Stimulated activated CD8-positive, alpha-beta memory T cell treated with anti-CD3 and anti-CD28 coated beads, Interleukin-4, amount 100 ng/mL, for 1 hour (primary cell): Measurements from ENCODE around the gene ENO3.
A peak's percentile ranks its signal among the peaks of the same experiment; 100 is the strongest.
"Not testable (repeated sequence)": the region's sequence is repeated elsewhere in the genome, so short reads cannot be mapped to it uniquely, and the experiment has no call there.

ENCODE experiments used
- DNase-seq, 2 donors: peaks; one replicate each; pipeline ENCODE4 v3.0.0-alpha.2; 2020; ENCODE audit warnings: low read depth in 2 of 2, low spot score in 1 of 2

ENO3 gene

GRCh38 chr17:4950746-4951204 lies at the start of gene ENO3:
ENO3 (plus strand) TSS chr17:4951119; CDS start chr17:4951830, 711 bp downstream.
- no peak for DNase-seq

GRCh38 chr17:4901648-4902344 lies 49.1 kb upstream of the ENO3 start:
- DNase-seq: no peak

- no peak for DNase-seq
Observed at GRCh38 chr17:4902540-4902939, 48.4 kb upstream of the ENO3 start.

- peak in 1 of 2 donors; percentile 57 for DNase-seq
Observed at GRCh38 chr17:4903051-4903818, 47.7 kb upstream of the ENO3 start, which contains the start of gene CHRNE. CHRNE (minus strand) TSS chr17:4903098; CDS start chr17:4903063, 35 bp downstream.

- not testable (repeated sequence) for DNase-seq
Observed at GRCh38 chr17:4906642-4907041, 44.3 kb upstream of the ENO3 start.

GRCh38 chr17:4908301-4908700 lies 42.6 kb upstream of the ENO3 start:
- no peak for DNase-seq

GRCh38 chr17:4908711-4909496 lies 42.0 kb upstream of the ENO3 start:
- peak in 1 of 2 donors; percentile 46 for DNase-seq

- DNase-seq: no peak
Observed at GRCh38 chr17:4913994-4914393, 36.9 kb upstream of the ENO3 start.

- DNase-seq: not testable (repeated sequence)
Observed at GRCh38 chr17:4914551-4914950, 36.4 kb upstream of the ENO3 start.

GRCh38 chr17:4919511-4920047 lies 31.3 kb upstream of the ENO3 start:
- no peak for DNase-seq

GRCh38 chr17:4920351-4921048 lies 30.4 kb upstream of the ENO3 start:
- DNase-seq: no peak

- no peak for DNase-seq
Observed at GRCh38 chr17:4921320-4921719, 29.6 kb upstream of the ENO3 start.

GRCh38 chr17:4926577-4927335 lies 24.2 kb upstream of the ENO3 start:
- DNase-seq: not testable (repeated sequence)

- no peak for DNase-seq
Observed at GRCh38 chr17:4928881-4929280, 22.0 kb upstream of the ENO3 start.

- no peak for DNase-seq
Observed at GRCh38 chr17:4931963-4932362, 19.0 kb upstream of the ENO3 start, which contains the start of gene GP1BA. GP1BA (plus strand) TSS chr17:4932277; CDS start chr17:4932605, 328 bp downstream.

GRCh38 chr17:4932756-4933155 lies 18.2 kb upstream of the ENO3 start:
- DNase-seq: no peak

GRCh38 chr17:4933646-4934045 lies 17.3 kb upstream of the ENO3 start:
- no peak for DNase-seq

GRCh38 chr17:4934173-4934979 lies 16.5 kb upstream of the ENO3 start:
- DNase-seq: no peak

- no peak for DNase-seq
Observed at GRCh38 chr17:4935650-4936049, 15.3 kb upstream of the ENO3 start.
